Measurements from ENCODE around the gene CCDC171.

CCDC171 gene

DNA sequence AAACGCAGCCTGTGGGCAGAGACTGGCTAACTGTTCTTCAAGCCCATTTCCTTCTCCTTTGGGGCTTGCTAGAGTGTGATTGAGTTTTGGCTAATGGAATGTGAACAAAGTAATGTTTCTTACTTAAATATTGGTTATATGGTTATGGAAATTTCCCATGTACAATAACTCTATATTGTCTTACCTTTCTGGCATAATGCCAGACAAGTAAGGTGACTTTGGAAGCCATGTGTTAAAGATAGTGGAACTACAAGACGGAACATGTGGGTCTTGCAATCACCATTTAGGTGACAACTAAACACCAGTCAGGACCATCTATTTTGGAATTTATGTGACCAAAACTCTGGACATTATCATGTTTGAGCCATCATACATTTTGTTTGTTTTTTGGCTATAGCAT is 260.2 kb downstream of the CCDC171 start:
- H3K9me3 ChIP-seq (ENCODE audit: control insufficient read depth, low read length): no peaks in the 10 kb centered on the region
- no peaks in the 10 kb centered on the region for H3K27me3 ChIP-seq (ENCODE audit: control insufficient read depth, insufficient read depth, low read length)
- H3K9ac ChIP-seq (ENCODE audit: low read length): no peak overlapping the region
- H3K4me1 ChIP-seq (ENCODE audit: control insufficient read depth, insufficient read depth, low read length): no peaks in the 10 kb centered on the region
- H3K36me3 ChIP-seq (ENCODE audit: control insufficient read depth, insufficient read depth, low read length): no peaks in the 10 kb centered on the region
- no peak overlapping the region for H3K4me3 ChIP-seq (ENCODE audit: low read length)

DNA sequence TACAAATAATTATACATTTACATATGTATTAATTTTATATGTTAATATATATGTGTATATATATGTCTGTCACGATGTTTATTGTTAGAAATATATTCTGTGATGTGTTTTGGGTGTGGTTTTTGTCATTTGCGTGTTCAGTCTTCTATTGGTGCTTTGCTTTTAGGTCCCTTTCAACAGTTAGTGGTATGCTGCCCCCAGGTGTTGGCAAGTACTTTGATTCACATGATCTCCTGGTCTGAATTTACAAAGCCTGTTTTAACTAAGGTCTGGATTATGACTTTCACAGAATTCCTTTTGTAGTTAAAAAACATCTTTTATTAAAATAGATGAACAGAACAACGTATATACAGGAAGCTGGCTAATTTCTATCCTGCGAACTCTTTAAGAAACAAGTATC is 271.5 kb downstream of the CCDC171 start:
- H3K27me3 ChIP-seq (ENCODE audit: control insufficient read depth, insufficient read depth, low read length): no peaks in the 10 kb centered on the region
- H3K36me3 ChIP-seq (ENCODE audit: control insufficient read depth, insufficient read depth, low read length): no peaks in the 10 kb centered on the region
- H3K9ac ChIP-seq (ENCODE audit: low read length): no peak overlapping the region
- H3K4me3 ChIP-seq (ENCODE audit: low read length): no peak overlapping the region
- no peaks in the 10 kb centered on the region for H3K4me1 ChIP-seq (ENCODE audit: control insufficient read depth, insufficient read depth, low read length)
- no peaks in the 10 kb centered on the region for H3K9me3 ChIP-seq (ENCODE audit: control insufficient read depth, low read length)

DNA sequence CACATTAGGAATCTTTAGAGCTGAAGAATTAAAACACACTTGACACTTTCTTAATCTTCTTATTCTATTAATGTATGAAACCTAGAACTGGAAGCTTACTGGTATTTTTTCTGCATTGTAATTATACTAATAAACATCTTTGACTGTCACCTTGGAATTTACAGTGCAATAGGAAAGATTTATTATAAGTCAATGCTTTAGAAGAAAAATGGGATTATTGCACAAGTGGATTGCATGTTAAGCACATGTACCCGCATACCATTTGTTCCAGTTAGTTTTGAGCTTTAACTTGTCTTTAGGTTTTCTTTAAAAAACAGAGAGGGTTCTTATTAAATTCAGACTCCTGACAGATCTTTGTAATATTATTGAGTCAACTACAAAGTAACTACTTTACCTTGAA is 278.5 kb downstream of the CCDC171 start:
- no peaks in the 10 kb centered on the region for H3K36me3 ChIP-seq (ENCODE audit: control insufficient read depth, insufficient read depth, low read length)
- H3K4me1 ChIP-seq (ENCODE audit: control insufficient read depth, insufficient read depth, low read length): no peaks in the 10 kb centered on the region
- H3K9me3 ChIP-seq (ENCODE audit: control insufficient read depth, low read length): no peaks in the 10 kb centered on the region
- no peak overlapping the region for H3K9ac ChIP-seq (ENCODE audit: low read length)
- H3K27me3 ChIP-seq (ENCODE audit: control insufficient read depth, insufficient read depth, low read length): no peaks in the 10 kb centered on the region
- no peak overlapping the region for H3K4me3 ChIP-seq (ENCODE audit: low read length)

DNA sequence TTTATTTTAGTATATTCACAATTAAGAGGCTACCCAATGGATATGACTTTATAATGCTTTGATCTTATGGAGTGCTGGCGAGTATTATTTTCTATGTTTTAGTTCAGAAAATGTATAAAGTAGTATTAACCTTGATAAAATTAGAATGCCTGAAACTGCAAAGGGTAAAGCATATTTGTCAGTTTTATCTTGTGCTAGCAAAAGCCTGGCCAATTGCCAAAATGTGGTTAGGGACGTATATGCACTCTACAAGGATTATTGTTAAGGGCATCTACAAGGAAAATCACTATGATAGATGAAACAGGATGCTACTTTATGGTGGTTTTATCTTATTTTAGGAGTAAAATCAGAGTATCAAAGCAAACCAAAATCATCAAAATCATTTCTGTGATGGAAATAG is 281.7 kb downstream of the CCDC171 start:
- H3K27me3 ChIP-seq (ENCODE audit: control insufficient read depth, insufficient read depth, low read length): no peaks in the 10 kb centered on the region
- no peaks in the 10 kb centered on the region for H3K36me3 ChIP-seq (ENCODE audit: control insufficient read depth, insufficient read depth, low read length)
- H3K4me1 ChIP-seq (ENCODE audit: control insufficient read depth, insufficient read depth, low read length): no peaks in the 10 kb centered on the region
- H3K9me3 ChIP-seq (ENCODE audit: control insufficient read depth, low read length): no peaks in the 10 kb centered on the region
- H3K4me3 ChIP-seq (ENCODE audit: low read length): no peak overlapping the region
- no peak overlapping the region for H3K9ac ChIP-seq (ENCODE audit: low read length)

DNA sequence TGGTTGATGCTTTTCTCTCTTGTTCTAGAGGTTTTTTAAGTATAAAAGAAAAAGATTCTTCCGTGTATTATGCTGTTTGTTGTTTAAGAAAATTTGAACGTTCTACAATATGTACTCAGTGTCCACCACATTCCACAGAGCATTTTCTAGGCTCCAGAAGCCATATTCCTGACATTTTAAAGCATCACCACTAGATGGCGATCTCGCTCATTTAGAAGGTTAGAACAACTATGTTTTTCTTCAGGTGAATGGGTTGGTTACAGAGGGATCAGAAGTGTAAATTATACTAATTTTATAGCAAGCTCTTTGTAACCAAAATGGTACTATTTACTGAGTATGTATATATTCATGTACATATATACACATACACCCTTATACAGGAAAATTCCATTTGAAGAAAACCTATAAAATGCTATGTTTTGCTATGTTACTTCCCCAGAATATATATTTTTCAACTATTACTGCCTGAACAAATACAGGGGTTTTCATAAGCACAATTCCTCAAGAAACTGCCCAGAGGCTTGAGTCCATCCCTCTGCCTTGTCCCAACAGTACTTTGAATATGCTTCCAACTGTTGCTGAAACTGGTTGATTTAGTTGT is 284.3 kb downstream of the CCDC171 start:
- Histone ChIP-seq H3K4me3 (ENCODE audit: low read length) (no peak overlapping the region), H3K36me3 (ENCODE audit: control insufficient read depth, insufficient read depth, low read length) (no peaks in the 10 kb centered on the region), H3K27me3 (ENCODE audit: control insufficient read depth, insufficient read depth, low read length) (no peaks in the 10 kb centered on the region), H3K9ac (ENCODE audit: low read length) (no peak overlapping the region), H3K4me1 (ENCODE audit: control insufficient read depth, insufficient read depth, low read length) (no peaks in the 10 kb centered on the region), H3K9me3 (ENCODE audit: control insufficient read depth, low read length) (no peaks in the 10 kb centered on the region)

DNA sequence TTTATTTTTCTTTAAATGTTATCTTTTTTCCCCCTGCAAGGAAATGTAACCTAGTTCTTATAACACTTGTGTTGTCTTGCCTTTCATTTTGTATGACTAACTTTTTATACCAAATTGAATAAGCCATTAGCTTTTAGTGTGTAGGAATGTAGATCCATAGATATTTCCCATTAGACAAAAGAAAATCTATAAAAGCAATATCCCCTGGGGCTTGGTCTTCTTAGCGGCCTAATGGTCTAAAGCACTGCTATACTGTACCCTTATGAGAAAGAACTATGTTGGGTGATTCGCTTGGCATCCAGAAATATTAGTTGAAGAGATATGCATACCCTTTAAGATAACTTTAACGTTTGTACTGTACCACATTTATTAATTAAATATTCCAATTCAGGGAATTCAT is 289.2 kb downstream of the CCDC171 start:
- Histone ChIP-seq H3K4me1 (ENCODE audit: control insufficient read depth, insufficient read depth, low read length) (no peaks in the 10 kb centered on the region), H3K9ac (ENCODE audit: low read length) (no peak overlapping the region), H3K27me3 (ENCODE audit: control insufficient read depth, insufficient read depth, low read length) (no peaks in the 10 kb centered on the region), H3K9me3 (ENCODE audit: control insufficient read depth, low read length) (no peaks in the 10 kb centered on the region), H3K36me3 (ENCODE audit: control insufficient read depth, insufficient read depth, low read length) (no peaks in the 10 kb centered on the region), H3K4me3 (ENCODE audit: low read length) (no peak overlapping the region)

DNA sequence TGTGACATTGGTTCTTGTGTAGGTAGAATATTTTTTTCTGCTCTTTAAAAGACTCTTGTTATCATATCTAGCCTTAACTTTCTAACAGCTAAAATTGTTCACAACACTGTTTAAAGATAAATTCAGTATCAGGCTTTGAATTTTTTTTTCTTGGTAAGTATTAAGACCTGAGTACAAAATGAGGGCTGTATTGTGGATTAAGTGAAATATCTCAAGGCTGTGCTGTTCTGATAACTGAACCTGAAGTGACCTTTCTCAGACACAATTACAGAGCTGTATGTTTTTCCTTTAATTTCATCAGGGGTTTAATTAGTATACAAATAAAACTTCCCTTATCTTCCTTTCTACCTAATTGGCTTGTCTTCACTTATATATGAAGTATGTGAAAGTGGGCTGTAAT is 290.5 kb downstream of the CCDC171 start:
- Histone ChIP-seq H3K27me3 (ENCODE audit: control insufficient read depth, insufficient read depth, low read length) (no peaks in the 10 kb centered on the region), H3K4me3 (ENCODE audit: low read length) (no peak overlapping the region), H3K9ac (ENCODE audit: low read length) (no peak overlapping the region), H3K4me1 (ENCODE audit: control insufficient read depth, insufficient read depth, low read length) (no peaks in the 10 kb centered on the region), H3K9me3 (ENCODE audit: control insufficient read depth, low read length) (no peaks in the 10 kb centered on the region), H3K36me3 (ENCODE audit: control insufficient read depth, insufficient read depth, low read length) (no peaks in the 10 kb centered on the region)

DNA sequence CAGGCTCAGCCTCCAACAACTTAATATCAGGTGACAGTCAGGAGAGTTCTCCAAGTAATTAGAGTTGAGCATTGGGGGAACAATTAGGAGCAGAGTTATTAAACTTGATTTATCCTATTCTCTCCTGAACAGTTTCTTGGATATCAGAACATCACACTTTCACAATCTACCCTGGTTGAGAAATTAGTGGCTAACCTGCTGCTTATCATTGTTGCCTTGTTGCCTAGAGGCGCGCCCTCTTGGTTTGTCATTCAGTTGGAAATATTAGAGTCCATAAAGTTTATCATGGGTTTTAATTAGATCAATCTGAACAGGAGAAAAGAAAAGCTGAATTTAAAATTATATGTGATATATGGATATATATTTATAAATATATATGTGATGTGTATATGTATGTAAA is 291.1 kb downstream of the CCDC171 start:
- H3K36me3 ChIP-seq (ENCODE audit: control insufficient read depth, insufficient read depth, low read length): no peaks in the 10 kb centered on the region

DNA sequence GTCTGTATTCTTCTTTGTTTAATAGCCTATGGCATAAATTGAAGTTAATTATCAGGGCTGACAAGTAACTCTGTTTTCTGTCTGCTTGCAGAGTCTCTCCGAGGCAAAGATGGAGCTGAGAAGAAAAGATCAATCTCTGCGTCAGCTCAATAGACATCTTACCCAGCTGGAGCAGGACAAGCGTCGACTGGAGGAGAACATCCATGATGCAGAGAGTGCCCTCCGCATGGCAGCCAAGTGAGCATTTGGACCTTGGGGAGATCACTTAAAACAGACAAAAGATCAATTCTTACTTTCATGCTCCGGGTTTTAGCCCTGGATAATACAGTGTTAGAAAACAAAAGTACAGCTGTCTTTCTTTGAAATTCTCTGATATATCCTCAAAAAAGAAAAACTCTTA is 293.8 kb downstream of the CCDC171 start:
- Histone ChIP-seq H3K36me3 (ENCODE audit: control insufficient read depth, insufficient read depth, low read length) (no peaks in the 10 kb centered on the region), H3K9ac (ENCODE audit: low read length) (no peak overlapping the region), H3K9me3 (ENCODE audit: control insufficient read depth, low read length) (no peaks in the 10 kb centered on the region), H3K4me3 (ENCODE audit: low read length) (no peak overlapping the region), H3K27me3 (ENCODE audit: control insufficient read depth, insufficient read depth, low read length) (no peaks in the 10 kb centered on the region), H3K4me1 (ENCODE audit: control insufficient read depth, insufficient read depth, low read length) (no peaks in the 10 kb centered on the region)

More for the DNA sequence above, 291.1 kb downstream of the CCDC171 start:
- no peaks in the 10 kb centered on the region for H3K4me1 ChIP-seq (ENCODE audit: control insufficient read depth, insufficient read depth, low read length)
- H3K9ac ChIP-seq (ENCODE audit: low read length): no peak overlapping the region
- H3K4me3 ChIP-seq (ENCODE audit: low read length): no peak overlapping the region
- no peaks in the 10 kb centered on the region for H3K27me3 ChIP-seq (ENCODE audit: control insufficient read depth, insufficient read depth, low read length)
- no peaks in the 10 kb centered on the region for H3K9me3 ChIP-seq (ENCODE audit: control insufficient read depth, low read length)

DNA sequence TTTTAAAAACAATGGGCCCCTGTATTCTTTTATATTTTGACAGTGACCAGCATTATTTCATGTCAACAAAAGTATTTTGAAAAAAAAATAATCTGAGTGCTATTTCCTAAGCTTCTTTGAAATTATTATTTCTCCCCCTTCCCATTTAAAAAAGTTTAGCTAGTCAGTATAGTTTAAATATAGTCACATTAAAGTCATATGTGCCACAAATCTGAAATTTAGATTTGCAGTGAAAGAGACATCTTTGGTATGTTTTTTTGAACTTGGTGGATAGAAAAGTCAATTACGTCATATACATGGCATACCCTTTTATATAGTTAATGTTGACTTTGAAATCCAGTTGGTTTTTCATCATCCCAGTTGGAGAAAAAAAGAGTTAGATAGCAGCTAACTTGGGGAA is 297.0 kb downstream of the CCDC171 start:
- Histone ChIP-seq H3K27me3 (ENCODE audit: control insufficient read depth, insufficient read depth, low read length) (no peaks in the 10 kb centered on the region), H3K4me1 (ENCODE audit: control insufficient read depth, insufficient read depth, low read length) (no peaks in the 10 kb centered on the region), H3K9ac (ENCODE audit: low read length) (no peak overlapping the region), H3K9me3 (ENCODE audit: control insufficient read depth, low read length) (no peaks in the 10 kb centered on the region), H3K4me3 (ENCODE audit: low read length) (no peak overlapping the region), H3K36me3 (ENCODE audit: control insufficient read depth, insufficient read depth, low read length) (no peaks in the 10 kb centered on the region)

DNA sequence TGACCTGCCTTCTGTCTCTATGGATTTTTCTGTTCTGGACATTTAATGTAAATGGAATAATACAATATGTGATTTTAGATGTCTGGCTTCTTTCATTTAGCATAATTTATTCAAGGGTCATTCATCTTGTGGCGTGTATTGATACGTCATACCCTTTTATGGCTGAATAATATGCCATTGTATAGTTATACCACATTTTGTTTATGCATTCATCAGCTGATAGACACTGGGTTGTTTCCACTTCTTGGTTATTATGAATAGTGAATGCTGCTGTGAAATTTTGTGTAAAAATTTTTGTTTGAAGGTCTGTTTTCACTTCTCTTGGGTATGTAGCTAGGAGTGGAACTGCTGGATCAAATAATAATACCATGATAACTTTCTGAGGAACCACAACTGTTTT is 298.9 kb downstream of the CCDC171 start:
- no peak overlapping the region for H3K9ac ChIP-seq (ENCODE audit: low read length)
- H3K4me1 ChIP-seq (ENCODE audit: control insufficient read depth, insufficient read depth, low read length): no peaks in the 10 kb centered on the region
- H3K9me3 ChIP-seq (ENCODE audit: control insufficient read depth, low read length): no peaks in the 10 kb centered on the region
- no peak overlapping the region for H3K4me3 ChIP-seq (ENCODE audit: low read length)
- no peaks in the 10 kb centered on the region for H3K27me3 ChIP-seq (ENCODE audit: control insufficient read depth, insufficient read depth, low read length)
- no peaks in the 10 kb centered on the region for H3K36me3 ChIP-seq (ENCODE audit: control insufficient read depth, insufficient read depth, low read length)

DNA sequence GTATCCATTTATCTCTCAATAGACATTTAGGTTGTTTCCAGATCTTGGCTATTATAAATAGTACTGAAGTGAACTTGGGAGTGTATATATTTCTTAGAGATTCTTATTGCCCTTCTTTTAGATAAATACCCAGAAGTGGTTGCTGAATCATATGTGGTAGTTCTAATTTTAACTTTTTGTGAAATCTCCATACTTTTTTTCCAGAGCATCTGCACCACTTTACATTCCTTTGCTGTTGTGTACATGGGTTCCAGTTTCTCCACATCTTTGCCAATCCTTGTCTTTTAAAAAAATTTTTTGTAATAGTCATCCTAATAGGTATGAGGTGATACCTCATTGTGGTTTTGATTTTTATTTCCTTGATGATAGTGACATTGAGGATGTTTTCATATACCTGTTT is 303.7 kb downstream of the CCDC171 start:
- no peak overlapping the region for H3K4me3 ChIP-seq (ENCODE audit: low read length)
- H3K9ac ChIP-seq (ENCODE audit: low read length): no peak overlapping the region
- no peaks in the 10 kb centered on the region for H3K36me3 ChIP-seq (ENCODE audit: control insufficient read depth, insufficient read depth, low read length)

DNA sequence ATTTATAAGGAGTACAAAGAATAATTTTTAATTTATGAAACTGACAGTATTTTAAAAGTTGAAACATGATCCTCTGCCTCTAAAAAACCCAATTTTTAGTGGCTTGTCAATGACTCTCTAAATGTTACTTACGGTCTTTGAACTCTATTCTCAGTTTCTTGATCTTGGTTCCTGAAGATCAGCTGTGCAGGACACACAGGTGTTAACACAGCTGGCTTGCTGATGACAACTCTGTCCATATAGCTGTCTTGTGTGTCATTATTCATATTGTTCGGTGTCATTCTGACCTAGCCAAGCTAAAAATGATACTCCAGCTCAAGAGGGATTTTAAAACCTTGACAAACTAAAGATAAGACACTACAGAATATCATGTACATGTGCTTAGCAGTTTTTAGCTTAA is 314.5 kb downstream of the CCDC171 start:
- H3K9me3 ChIP-seq (ENCODE audit: control insufficient read depth, low read length): no peaks in the 10 kb centered on the region
- H3K27me3 ChIP-seq (ENCODE audit: control insufficient read depth, insufficient read depth, low read length): no peaks in the 10 kb centered on the region
- H3K4me3 ChIP-seq (ENCODE audit: low read length): no peak overlapping the region
- H3K4me1 ChIP-seq (ENCODE audit: control insufficient read depth, insufficient read depth, low read length): no peaks in the 10 kb centered on the region
- no peak overlapping the region for H3K9ac ChIP-seq (ENCODE audit: low read length)
- H3K36me3 ChIP-seq (ENCODE audit: control insufficient read depth, insufficient read depth, low read length): no peaks in the 10 kb centered on the region

More for the DNA sequence above, 303.7 kb downstream of the CCDC171 start:
- no peaks in the 10 kb centered on the region for H3K4me1 ChIP-seq (ENCODE audit: control insufficient read depth, insufficient read depth, low read length)
- H3K27me3 ChIP-seq (ENCODE audit: control insufficient read depth, insufficient read depth, low read length): no peaks in the 10 kb centered on the region
- no peaks in the 10 kb centered on the region for H3K9me3 ChIP-seq (ENCODE audit: control insufficient read depth, low read length)

Data from mucosa of stomach (tissue), 1 donor.